Right lobe of liver (tissue), 4 donors: ENCODE measurements around the gene APOB.

Experiments
- POLR2A ChIP-seq: fragments of 450-650 bp; IDR thresholded peaks from one replicate; pipeline ENCODE4 v1.6.1; 2017; ENCODE audit warnings: antibody characterized with exemption, mild to moderate bottlenecking
- TF ChIP-seq, protein P1 (sequence below), 4 donors: fragments of 200-600 bp in 3 of 4; fragments of 450-650 bp in 1 of 4; IDR thresholded peaks; one replicate each; pipeline versions ENCODE4 v1.5.1 to v1.8.0; 2016 to 2022; ENCODE audit warnings: antibody characterized with exemption in 4 of 4, mild to moderate bottlenecking in 2 of 4
- donor health status: DM: no; HTN: no; CAD: no.
- donor health status: DM: no; HTN: no; CAD: no.
- donor health status: DM: no; HTN: yes; CAD: no.

DNA sequence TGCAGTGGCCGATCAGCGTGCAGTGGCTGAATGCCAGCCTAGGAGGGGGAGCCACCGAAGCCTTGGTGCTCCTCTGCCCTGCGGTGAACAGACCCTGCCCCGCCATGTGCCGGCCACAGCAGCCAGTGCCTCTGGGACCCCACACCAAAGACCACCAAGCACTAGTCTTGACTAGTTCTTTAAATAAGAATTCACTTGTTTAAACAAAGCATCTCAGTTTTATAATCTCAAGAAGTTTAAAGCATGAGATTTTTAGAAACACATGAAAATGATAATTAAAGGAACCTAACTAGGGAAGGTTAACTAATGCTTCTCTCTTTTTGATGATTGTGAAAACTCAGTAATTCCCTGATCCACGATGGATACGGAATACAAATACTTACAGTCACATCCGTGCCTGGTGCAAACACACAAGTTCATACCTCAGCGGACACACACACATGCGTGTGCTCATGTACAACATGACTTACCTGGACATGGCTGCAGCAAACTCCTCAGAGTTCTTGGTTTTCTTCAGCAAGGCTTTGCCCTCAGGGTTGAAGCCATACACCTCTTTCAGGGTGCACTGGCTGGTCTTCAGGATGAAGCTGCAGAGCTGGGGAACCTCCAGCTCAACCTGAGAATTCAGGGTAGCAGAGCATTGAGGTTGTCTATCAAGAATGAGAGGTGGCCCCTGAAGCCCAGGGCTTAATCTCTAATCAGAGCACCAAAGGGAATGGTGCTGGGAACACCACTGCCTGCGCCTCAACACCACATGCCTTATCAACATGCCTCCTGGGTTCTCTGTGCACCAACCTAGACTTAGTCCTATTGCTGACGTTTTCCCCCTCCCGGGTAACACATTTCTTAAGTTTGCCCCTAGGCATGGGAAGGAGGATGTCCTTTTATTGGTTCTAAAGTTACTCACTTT lies 3.1 kb downstream of the APOB start:
- TF ChIP-seq, protein P1, sequence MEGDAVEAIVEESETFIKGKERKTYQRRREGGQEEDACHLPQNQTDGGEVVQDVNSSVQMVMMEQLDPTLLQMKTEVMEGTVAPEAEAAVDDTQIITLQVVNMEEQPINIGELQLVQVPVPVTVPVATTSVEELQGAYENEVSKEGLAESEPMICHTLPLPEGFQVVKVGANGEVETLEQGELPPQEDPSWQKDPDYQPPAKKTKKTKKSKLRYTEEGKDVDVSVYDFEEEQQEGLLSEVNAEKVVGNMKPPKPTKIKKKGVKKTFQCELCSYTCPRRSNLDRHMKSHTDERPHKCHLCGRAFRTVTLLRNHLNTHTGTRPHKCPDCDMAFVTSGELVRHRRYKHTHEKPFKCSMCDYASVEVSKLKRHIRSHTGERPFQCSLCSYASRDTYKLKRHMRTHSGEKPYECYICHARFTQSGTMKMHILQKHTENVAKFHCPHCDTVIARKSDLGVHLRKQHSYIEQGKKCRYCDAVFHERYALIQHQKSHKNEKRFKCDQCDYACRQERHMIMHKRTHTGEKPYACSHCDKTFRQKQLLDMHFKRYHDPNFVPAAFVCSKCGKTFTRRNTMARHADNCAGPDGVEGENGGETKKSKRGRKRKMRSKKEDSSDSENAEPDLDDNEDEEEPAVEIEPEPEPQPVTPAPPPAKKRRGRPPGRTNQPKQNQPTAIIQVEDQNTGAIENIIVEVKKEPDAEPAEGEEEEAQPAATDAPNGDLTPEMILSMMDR (IDR thresholded peaks at IDR 0.05): no peak
- no peak for TF ChIP-seq POLR2A
